Measurements from ENCODE around the gene PRR33. TPM values are rescaled to one million over a fixed set of nuclear protein-coding genes. Genes with fewer than 3 reads are reported as not detected.

Gene PRR33
- total RNA-seq, 1 donor from 2014 or later, result not detected

DNA sequence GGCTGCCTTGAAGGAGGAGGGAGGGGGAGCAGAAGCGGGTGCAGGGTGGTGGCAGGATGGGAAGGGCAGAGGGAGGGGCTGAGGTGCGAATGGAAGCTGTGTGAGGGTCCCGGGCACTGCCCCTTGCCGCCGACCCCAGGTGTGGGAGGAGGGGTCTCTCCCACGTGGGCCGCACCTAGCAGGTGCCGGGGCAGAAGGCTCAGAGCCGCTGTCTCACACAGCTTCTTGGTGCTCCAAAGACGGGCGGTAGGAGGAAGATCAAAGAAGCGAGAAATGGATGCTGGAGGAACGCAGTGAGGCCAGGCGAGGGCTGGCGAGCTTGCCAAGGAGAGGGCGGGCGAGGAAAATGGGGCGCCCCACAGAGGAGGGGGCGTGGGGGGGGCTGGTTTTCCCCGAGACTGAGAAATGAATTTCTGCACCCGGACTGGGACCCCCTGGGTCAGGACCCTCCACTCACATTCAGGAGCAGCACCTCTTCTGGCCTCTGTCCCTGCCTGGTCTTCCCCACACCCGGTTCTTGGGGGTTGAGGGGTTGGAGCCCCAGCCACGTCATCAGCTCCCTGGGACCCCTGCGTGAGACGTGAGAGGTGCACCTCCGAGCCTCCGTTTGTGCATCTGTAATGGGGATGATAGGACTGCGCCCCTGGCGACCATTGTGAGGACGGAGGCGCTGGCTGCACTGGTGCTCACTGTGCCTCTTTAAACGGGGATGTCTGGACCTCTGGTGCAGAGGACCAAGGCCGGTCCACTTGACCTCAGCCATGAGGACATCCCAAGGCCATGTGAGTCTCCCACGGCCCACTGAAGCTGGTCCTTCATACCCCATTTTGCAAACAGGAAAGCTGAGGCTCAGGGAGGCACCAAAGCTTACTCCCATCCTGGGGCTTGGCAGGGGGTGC lies 22.0 kb downstream of the PRR33 start:
- H3K4me3 Mint-ChIP-seq (ENCODE audit: unreplicated experiment), result no peak overlapping the region
- DNase-seq (ENCODE audit: low spot score), result no peak
- no peak overlapping the region for H3K27ac Mint-ChIP-seq (ENCODE audit: unreplicated experiment)
- H3K27me3 Mint-ChIP-seq (ENCODE audit: low read depth), result no peaks in the 10 kb centered on the region
- H3K9me3 Mint-ChIP-seq (ENCODE audit: low read depth), result no peaks in the 10 kb centered on the region
- no peaks in the 10 kb centered on the region for H3K36me3 Mint-ChIP-seq (ENCODE audit: low read depth)
- TF ChIP-seq, protein P1, sequence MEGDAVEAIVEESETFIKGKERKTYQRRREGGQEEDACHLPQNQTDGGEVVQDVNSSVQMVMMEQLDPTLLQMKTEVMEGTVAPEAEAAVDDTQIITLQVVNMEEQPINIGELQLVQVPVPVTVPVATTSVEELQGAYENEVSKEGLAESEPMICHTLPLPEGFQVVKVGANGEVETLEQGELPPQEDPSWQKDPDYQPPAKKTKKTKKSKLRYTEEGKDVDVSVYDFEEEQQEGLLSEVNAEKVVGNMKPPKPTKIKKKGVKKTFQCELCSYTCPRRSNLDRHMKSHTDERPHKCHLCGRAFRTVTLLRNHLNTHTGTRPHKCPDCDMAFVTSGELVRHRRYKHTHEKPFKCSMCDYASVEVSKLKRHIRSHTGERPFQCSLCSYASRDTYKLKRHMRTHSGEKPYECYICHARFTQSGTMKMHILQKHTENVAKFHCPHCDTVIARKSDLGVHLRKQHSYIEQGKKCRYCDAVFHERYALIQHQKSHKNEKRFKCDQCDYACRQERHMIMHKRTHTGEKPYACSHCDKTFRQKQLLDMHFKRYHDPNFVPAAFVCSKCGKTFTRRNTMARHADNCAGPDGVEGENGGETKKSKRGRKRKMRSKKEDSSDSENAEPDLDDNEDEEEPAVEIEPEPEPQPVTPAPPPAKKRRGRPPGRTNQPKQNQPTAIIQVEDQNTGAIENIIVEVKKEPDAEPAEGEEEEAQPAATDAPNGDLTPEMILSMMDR (IDR thresholded peaks at IDR 0.05), result no peak
- peaks cover 40% of the 10 kb centered on the region for H3K4me1 Mint-ChIP-seq (ENCODE audit: low read depth)

DNA sequence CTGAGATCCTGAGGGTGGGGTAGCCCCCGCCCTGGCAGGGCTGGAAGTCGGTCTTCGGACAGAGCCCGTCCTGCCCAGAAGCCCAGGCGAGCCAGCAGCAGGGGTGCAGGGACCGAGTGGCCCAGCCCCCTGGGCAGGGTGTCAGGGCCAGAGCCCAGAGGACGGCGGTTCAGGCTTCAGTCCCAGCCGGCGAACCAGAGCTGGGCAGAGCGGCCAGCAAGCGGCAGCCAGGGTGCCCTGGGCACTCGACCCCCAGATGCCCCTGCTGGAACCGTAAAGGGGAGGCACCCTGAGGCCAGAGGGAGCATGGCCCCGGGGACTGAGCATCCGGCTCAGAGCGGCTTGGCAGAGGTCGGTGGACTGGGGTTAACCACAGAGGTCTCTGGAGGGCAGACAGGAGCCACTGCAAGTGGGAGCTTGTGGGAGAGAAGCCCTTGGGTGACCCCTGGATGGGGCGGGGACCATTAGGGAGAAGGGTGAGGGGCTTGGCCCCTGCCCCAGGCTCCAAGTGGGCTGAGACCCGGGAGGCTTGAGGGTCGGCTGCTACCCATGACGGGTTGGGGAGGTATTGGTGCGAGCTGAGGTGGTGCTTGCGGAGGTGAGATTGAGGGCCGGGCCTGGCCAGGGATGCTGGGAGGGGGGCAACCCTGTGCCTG lies 22.9 kb downstream of the PRR33 start:
- Mint-ChIP-seq H3K27me3 (ENCODE audit: low read depth) (no peaks in the 10 kb centered on the region), H3K9me3 (ENCODE audit: low read depth) (no peaks in the 10 kb centered on the region), H3K27ac (ENCODE audit: unreplicated experiment) (no peak overlapping the region), H3K4me1 (ENCODE audit: low read depth) (peaks cover 40% of the 10 kb centered on the region), H3K36me3 (ENCODE audit: low read depth) (no peaks in the 10 kb centered on the region), H3K4me3 (ENCODE audit: unreplicated experiment) (no peak overlapping the region)
- TF ChIP-seq, protein P1 (IDR thresholded peaks at IDR 0.05), result no peak
- DNase-seq (ENCODE audit: low spot score), result no peak

DNA sequence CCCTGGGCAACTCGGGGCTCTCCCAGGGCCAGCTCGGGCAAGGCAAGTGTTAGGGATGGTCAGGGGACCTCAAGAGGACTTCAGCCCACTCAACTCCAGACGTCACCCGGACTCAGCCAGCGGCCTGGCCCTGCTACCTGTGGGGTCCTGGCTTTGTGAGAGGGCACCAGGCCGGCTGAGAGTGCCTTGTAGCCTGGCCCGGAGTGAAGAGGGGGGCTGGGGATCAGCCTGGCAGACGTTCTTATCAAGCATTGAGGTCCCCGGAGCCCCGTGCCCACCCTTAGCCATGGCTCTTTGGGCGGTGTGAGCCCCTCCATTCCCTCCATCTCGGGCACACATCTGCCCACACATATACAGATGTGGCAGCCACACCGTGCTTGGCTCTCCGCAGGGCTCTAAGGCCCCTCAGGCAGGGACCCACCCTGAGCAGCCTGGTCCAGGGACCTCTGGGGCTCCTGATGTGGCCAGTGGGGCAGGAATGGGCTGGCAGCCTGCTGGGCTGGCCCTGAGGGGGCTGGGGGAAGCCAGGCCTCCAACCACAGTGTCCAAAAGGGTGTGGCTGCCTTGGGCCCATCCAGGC lies 23.5 kb downstream of the PRR33 start:
- DNase-seq (ENCODE audit: low spot score), result no peak
- Mint-ChIP-seq H3K4me3 (ENCODE audit: unreplicated experiment) (no peak overlapping the region), H3K27me3 (ENCODE audit: low read depth) (no peaks in the 10 kb centered on the region), H3K36me3 (ENCODE audit: low read depth) (no peaks in the 10 kb centered on the region), H3K9me3 (ENCODE audit: low read depth) (no peaks in the 10 kb centered on the region), H3K4me1 (ENCODE audit: low read depth) (peaks cover 34% of the 10 kb centered on the region), H3K27ac (ENCODE audit: unreplicated experiment) (no peak overlapping the region)
- TF ChIP-seq, protein P1 (IDR thresholded peaks at IDR 0.05), result no peak

DNA sequence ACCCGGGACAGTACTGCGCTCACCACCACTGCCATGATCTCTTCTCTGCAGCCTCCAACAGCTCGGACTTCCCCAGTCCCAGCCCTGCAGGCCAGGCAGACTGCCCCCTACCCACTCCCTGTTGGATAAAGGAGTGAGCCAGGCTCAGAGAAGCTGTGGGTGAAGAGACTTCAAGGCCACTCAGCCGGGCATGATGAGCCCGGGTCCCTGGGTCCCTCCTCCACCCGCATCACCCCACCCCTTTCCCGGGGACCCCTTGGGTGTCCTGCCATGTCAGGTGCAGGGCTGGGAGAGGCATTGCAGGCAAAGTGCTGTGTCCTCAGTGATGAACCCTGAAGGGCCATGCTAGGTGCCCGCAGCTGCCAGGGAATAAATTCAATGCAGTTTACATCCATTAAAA lies 24.3 kb downstream of the PRR33 start:
- H3K4me3 Mint-ChIP-seq (ENCODE audit: unreplicated experiment), result no peak overlapping the region
- no peaks in the 10 kb centered on the region for H3K9me3 Mint-ChIP-seq (ENCODE audit: low read depth)
- no peaks in the 10 kb centered on the region for H3K27me3 Mint-ChIP-seq (ENCODE audit: low read depth)
- H3K36me3 Mint-ChIP-seq (ENCODE audit: low read depth), result no peaks in the 10 kb centered on the region
- no peak for DNase-seq (ENCODE audit: low spot score)
- TF ChIP-seq, protein P1 (IDR thresholded peaks at IDR 0.05), result no peak
- H3K4me1 Mint-ChIP-seq (ENCODE audit: low read depth), result peaks cover 27% of the 10 kb centered on the region
- no peak overlapping the region for H3K27ac Mint-ChIP-seq (ENCODE audit: unreplicated experiment)

DNA sequence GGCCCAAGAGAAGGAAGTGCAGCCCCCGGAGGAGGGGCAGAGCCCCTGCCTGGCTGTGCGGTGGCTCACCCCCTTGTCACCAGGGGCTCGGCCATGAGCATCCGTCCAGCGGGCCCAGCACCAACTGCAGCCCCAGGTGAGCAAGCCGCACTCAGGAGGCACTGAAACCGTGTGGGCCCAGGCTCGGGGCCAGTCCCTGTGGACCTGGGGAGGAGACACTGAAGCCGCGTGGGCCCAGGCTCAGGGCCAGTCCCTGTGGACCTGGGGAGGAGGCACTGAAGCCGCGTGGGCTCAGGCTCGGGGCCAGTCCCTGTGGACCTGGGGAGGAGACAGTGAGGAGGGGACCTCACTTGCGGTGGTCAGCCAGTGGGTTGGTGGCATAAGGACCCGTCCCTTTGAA lies 24.9 kb downstream of the PRR33 start:
- H3K36me3 Mint-ChIP-seq (ENCODE audit: low read depth), result no peaks in the 10 kb centered on the region
- H3K4me1 Mint-ChIP-seq (ENCODE audit: low read depth), result peaks cover 24% of the 10 kb centered on the region
- no peak for DNase-seq (ENCODE audit: low spot score)
- H3K9me3 Mint-ChIP-seq (ENCODE audit: low read depth), result no peaks in the 10 kb centered on the region
- no peak overlapping the region for H3K27ac Mint-ChIP-seq (ENCODE audit: unreplicated experiment)
- H3K27me3 Mint-ChIP-seq (ENCODE audit: low read depth), result no peaks in the 10 kb centered on the region
- TF ChIP-seq, protein P1 (IDR thresholded peaks at IDR 0.05), result no peak
- H3K4me3 Mint-ChIP-seq (ENCODE audit: unreplicated experiment), result no peak overlapping the region
